HG02970 (cell line): ENCODE measurements around the gene CD53.

Experiments
- ATAC-seq: cut with Tn5 transposase; IDR thresholded peaks from one replicate; pipeline ENCODE4 v1.9.1; 2021; ENCODE audit warnings: mild to moderate bottlenecking, moderate library complexity, moderate number of reproducible peaks; ENCODE audit not compliant: unreplicated experiment, low FRiP score

CD53 gene

DNA sequence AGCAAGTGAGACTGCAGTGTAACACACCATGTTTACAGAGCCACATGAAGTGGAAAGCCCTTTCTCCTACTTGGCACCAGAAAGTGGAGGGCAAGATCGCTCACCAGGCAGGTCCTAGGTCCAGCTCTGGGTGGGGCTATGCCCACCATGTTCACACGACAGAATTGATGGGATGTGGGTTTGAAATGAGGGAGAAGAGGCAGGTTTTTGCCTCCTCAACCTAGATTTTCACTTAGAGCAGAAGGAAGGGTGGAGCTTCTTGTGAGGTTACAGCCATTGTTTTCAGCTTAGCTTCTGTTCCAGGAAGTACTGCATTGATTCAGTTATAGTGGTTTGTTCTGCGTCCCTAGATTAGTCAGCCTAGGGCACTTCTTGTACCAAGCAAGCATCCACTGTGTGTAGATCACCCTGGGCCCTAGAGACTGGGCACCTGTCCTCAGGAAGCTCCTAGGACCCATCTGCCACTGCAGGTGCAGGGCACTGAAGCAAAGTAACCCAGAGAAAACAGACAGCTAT lies 2.3 kb downstream of the CD53 start:
- ATAC-seq = no peak

DNA sequence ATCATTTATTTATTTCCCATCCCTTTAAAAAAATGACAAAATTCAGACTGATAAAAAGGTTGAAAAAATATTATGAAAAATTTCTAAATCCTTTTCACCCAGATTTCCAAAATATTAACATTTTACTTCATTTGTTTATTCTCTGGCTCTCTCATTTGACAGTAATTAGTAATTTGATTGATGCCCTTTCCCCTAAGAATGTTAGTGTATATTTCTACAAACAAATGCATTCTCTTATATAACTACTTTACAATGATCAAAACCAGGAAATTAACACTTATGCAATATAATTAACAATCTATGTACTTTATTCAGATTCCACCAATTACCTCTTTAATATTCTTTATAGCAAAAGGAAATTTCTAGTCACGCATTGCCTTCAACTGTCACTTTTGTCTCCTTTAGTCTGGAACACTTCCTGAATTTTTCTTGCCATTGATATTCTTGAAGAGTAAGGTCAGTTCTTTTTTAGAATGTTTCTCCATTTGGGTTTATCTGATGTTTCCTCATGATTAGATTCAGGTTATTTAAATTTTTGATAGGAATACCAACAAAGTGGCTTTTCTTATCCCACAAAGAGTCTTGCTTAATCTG lies 3.9 kb downstream of the CD53 start:
- no peak for ATAC-seq

DNA sequence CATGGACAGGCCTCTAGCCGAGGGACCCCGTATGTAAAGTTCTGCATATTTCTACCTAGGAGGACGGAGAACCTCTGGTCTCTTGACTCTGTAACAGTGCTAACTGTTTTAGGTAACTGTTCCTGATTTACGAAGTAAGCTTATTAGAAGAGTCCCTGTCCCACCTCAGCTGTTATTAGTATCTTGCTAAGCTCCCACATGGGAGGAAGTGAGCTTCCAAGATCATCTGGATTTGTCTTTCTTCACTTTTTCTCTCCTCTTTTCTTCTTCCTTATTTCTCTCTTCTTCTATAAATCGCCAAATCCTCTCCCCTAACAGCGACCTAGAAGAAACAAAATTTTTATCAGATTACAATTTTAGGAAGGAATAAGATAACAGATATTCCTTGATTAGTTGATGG lies 4.4 kb downstream of the CD53 start:
- ATAC-seq = no peak

DNA sequence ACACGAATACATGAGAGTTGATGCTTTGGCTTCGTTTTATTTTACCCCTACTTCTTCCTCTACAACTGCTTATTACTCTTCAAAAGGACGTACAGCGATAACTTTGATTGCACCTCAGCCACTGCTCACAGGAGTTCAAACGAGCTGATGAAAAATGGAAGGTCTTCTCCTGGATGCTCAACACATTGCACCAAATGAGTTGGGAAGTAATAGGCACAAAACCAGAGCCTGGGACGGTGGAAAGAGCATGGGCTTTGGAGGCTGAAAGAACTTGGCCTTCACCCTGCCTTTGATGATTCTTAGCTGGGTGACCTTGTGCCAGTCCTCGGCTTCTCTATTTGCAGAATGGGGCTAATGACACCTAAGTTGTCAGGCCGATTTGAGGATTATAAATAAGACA lies 4.8 kb downstream of the CD53 start:
- no peak for ATAC-seq

DNA sequence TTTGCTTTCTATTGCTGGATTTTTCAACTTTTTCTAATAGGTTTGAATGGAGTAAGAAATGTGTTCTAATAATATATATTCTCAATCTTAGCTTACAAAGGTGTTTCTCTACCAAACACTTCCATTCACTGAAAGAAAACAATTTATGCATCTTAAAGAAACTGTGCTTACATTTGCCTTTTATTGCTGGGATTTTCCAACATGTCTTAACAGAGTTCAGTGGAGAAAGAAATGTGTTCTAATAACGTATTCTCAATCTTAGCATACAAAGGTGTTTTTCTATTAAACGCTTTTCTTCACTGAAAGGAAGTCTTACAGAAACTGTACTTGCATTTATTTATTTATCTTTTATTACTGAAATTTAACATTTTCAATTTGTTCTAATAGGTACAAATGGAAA lies 5.6 kb downstream of the CD53 start:
- ATAC-seq = no peak

DNA sequence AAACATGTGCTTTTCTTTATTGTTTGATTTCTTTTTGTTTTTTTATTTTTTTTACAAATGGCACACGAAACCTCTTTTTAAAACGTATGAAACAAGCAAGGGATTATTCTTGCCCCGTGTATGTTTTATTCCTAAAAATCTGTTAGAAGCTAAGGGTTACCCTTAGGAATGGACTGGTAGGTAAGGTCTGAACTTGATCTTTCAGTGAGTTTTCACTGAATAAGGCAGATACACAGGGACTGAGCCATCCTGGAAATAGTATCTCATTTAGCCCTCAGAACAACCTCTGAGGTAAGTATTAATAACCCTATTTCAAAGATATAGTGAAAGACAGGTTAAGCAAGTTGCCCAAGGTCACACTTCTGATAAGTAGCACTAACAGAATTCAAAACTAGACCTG lies 6.0 kb downstream of the CD53 start:
- no peak for ATAC-seq

DNA sequence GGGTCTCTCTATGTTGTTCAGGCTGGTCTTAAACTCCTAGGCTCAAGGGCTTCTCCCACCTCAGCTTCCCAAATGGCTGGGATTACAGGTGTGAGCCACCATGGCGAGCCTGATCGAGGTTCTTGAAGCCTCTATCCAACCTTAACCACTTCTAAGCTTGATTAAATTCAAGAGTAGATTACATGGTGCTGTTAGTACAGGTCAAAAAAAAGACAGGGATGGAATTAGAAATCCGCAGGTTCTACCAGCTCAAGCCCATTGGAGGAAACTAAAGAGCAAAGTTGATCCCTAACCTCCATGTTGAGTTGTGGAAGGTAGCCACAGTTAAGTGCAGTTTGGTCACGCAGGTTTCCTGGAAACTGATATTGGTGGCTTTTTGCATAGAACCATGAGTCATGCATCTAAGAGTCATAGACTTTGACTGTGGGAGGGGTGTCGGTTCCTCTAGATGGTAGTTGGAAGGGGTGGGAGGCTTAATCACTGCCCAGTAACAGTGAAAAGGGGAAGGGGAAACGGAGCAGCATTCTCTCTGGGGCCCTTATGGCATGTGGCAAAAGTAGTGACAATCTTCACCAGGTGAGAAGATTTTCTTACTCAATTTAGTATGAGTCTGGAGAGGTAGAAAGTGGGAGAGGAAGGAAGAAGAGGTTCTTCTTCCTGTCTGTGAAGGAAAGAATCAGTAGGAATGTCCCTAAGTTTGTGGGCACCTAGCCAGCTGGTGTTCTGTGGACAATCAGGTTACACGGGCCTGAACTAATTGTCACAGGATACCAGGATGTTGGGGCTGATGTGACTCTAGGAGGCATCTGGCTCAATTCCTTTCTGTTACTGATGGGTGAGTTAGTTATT lies 7.0 kb downstream of the CD53 start:
- no peak for ATAC-seq

DNA sequence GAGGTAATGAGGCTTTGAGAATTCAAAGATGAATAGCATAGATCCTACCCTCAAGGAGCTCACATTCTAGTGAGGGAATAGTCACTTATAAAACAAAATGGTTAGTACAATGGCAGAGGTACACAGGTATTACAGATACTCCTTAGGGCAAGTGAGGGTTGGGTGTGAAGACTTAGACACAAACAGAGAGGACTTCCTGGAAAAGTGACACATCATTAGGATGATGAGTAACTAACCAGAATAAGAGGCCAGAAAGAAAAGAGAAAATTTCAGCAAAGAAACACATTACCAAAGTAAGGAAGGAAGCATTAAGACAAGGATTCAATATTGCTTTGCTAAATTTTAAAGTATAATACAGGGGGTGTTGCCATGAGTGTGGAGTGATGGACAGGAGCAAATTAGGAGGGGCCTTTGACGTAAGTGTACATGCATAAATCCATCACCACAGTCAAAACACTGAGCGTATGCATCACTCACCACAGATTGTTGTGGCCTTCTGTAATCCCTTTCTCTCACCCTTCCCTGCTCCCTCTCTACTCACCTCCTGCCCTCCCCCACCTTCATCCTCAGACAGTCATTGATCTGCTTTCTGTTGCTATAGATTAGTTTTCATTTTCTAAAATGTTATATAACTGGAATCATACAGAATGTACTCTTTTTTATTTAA lies 7.9 kb downstream of the CD53 start:
- ATAC-seq = no peak

DNA sequence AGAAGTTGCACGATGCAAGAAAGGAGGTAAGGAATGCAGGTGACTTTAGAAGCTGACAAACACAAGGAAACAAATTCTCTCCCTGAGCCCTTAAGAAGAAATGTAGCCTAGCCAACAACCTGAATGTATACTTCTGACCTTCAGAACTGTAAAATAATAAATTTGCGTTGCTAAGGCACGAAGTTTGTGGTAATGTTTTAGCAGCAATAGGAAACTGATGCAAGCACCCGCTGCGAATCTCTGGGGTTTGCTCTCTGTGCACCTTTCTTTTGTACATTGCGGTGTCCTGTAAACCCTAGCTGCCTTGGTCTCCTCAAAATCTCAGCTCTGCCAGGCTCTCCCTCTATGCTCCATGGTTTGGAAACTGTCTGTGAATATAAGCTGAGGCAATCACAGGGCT lies 15.1 kb downstream of the CD53 start:
- no peak for ATAC-seq

DNA sequence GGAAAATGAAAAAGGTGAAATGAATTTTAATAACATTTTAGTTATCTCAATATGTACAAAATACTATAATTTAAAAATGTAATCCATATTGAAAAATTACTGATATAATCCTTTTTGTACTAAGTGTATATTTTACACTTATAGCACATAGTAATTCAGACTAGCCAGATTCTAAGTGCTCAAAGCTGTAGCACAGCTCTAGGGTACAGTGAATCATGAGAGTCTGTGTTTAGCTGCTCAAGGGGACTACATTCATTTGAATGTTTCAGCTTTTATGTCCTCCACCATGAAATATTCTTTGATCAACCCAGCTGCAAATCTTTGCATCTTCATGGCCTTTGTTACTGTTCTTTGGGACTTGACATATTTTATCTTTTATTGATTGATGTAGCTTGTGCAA lies 15.7 kb downstream of the CD53 start:
- ATAC-seq = no peak

DNA sequence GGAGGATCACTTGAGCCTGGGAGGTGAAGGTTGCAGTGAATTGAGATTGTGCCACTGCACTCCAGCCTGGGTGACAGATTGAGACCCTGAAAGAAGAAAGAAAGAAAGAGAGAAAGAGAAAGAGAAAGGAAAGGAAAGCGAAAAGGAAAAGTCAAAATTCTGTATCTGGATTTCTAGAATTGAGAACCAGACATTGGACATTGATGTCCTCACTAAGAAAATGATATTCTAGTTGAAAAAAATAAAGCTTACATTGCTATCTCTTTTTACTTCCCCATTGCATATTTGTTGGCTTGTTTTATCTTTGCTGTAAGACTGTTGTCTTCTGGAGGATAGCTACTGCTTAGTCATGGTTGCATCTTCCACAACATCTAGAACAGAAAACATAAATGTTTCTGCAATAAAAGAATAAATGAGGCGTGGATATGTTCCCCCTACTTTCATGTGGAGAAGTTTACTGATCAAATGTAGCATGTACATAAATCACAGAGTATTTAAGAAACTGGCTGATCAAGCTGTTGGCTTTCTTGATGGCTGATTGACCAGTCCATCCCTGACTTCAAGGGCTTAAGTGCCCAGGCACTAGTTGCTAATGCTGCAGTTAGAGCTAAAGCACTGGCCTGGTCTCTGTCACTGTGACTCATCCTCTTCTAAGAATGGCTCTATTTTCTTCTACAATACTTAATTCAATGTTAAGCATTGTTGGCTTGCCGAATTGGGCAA lies 17.7 kb downstream of the CD53 start:
- ATAC-seq = no peak

DNA sequence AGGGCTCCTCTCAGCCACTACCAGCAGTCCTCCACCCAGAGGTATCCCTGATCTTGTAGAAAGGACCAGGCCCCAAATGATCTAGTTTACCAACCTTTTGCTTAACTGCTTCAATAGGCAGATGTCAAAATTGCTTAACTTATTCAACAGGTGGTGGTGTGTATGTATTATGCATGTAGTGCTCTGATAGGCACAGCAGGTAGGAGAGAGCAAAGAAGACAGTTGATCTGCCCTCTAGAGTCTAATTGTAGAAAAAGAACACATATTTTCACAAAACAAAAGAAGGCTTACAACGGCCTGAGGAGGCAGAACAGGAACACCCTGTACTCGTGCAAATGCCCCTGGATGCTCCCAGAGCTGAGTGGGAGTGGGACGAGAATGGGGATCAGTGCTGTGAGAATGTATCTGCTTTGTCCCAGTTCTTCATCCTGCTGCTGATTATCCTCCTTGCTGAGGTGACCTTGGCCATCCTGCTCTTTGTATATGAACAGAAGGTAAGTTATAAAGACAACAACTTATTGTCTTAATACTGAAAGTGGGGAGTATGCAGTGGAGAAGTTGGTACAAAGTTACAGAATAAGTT lies 21.1 kb downstream of the CD53 start:
- ATAC-seq = no peak

DNA sequence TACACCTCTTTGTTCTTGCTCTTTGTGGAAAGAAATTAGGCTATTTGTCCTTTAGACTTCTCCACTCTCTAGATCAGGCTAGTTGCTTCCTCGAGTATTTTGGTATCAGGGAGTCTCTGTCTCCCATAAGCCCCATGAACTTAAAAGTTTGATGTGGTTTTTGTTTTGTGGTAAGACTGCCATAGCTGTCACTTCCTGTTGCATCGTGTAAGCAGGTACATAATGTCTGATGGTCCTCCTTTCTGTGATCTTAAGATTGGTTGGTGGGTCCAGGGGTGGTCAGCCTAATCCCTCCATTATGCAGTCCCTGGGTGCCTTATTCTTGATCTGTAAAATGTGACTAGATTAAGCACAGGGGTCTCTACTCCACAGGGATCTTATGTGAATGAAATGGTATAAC lies 23.1 kb downstream of the CD53 start:
- no peak for ATAC-seq

DNA sequence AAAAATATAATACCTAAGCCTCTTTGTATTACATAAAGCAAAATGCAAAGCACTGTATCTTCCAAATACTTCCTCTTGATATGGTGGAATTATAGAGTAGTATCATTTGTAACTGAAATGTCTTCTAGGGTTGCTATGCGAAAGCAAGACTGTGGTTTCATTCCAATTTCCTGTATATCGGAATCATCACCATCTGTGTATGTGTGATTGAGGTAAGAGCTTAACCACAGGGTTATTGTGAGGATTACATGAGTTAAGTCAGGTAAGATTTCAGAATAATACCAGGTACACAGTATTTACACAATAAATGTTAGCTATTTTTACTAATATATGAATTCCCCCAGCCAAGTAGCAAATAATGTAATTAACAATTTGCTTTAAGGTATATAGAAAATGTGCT lies 24.7 kb downstream of the CD53 start:
- no peak for ATAC-seq

DNA sequence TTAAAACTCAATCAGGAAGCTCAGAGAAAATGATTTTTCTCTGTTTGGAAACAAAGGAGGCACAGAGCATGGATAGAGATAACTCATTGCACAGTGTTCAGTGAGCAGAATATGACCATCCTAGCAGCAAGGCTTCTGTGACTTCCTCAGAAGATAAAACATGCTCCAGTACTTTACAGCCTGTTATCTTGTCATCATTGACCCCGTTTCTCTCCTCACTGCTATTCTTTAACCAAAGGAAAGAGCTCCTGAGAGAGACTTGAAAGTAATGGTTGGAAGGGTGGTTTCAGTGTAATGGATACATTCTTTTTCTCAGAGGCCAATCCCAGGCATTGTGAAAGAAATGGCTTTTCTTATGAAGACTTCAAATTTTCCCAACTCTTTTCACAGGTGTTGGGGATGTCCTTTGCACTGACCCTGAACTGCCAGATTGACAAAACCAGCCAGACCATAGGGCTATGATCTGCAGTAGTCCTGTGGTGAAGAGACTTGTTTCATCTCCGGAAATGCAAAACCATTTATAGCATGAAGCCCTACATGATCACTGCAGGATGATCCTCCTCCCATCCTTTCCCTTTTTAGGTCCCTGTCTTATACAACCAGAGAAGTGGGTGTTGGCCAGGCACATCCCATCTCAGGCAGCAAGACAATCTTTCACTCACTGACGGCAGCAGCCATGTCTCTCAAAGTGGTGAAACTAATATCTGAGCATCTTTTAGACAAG lies 25.9 kb downstream of the CD53 start:
- ATAC-seq = no peak

DNA sequence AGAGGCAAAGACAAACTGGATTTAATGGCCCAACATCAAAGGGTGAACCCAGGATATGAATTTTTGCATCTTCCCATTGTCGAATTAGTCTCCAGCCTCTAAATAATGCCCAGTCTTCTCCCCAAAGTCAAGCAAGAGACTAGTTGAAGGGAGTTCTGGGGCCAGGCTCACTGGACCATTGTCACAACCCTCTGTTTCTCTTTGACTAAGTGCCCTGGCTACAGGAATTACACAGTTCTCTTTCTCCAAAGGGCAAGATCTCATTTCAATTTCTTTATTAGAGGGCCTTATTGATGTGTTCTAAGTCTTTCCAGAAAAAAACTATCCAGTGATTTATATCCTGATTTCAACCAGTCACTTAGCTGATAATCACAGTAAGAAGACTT lies 26.5 kb downstream of the CD53 start:
- ATAC-seq = no peak

DNA sequence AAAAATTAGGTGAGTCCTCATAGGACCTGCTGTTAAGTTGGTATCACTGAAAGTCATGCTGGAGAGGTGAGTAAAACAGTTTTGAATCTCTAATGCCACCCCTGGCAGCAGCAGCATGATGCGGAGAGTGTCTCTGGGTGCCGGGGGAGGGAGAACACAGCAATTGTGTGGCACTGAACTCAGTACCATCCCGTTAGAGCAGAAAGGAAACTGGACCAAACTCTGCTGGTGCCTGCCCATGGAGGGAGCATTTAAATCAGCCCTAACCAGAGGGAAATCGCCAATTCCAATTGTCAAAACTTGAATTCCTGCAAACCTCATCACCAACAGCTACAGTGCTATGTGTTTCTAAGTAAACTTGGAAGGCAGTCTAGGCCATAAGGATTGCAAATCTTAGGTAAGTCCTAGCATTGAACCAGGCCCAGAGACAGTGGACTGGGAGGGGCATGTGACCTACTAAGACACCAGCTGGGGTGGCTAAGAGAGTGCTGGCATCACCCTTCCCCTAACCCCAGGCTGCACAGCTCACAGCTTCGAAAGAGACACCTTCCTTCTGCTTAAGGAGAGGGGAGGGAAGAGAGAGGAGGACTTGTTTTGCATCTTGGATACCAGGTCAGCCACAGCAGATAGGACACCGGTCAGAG lies 30.0 kb downstream of the CD53 start:
- ATAC-seq = no peak

DNA sequence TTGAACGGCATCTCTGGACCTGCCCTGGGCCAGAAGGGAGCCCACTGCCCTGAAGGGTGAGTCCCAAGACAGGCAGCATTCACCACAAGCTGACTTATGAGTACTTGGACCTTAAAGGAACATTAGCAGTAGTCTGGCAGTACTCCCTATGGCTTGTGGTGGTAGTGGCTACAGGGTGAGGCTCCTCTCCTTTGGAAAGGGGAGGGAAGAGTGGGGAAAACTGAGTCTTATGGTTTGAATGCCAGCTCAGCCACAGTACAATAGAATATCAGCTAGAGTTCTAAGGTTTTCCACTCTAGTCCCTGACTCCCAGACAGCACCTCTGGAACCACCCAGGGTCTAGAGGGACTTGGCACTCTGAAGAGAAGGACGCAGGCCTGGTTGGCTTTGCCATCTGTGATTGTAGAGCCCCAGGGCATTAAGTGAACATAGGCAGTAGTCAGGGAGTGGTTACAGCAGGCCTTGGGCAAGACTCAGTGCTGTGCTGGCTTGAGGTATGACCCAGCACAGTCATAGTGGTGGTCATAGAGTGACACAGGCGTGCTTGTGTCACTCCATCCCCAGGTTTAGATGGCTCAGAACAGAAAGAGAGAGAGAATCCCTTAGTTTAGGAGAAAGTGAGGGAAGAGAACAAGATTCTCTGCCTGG lies 31.0 kb downstream of the CD53 start:
- no peak for ATAC-seq

DNA sequence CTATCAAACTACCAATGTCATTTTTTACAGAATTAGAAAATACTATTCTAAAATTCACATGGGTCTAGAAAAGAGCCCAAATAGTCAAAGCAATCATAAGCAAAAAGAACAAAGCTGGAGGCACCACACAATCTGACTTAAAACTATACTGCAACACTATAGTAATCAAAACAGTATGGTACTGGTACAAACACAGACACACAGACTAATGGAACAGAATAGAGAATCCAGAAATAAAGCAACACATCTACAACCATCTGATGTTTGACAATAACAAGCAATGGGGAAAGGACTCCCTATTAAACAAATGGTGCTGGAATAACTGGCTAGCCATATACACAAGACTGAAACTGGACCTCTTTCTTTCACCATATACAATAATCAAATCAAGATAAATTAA lies 39.8 kb downstream of the CD53 start:
- no peak for ATAC-seq
